SK-N-SH (cell line): ENCODE measurements around the gene LEFTY1.

Experiments
- CTCF ChIP-seq: fragments of 200-600 bp; sonication (generic); IDR thresholded peaks from 2 replicates; pipeline ENCODE4 v1.6.1; 2017; ENCODE audit warnings: antibody characterized with exemption, mild to moderate bottlenecking, moderate library complexity
- EZH2phosphoT487 ChIP-seq: fragments of 200-600 bp; sonication (generic); IDR thresholded peaks from 2 replicates; pipeline ENCODE4 v1.6.1; 2017; ENCODE audit warnings: low read depth, mixed run types, mild to moderate bottlenecking, antibody characterized with exemption, moderate library complexity, borderline replicate concordance
- GATA2 ChIP-seq: sonication (generic); formaldehyde crosslinking; IDR thresholded peaks from 2 replicates; pipeline ENCODE4 v1.5.0; 2020; ENCODE audit warnings: mild to moderate bottlenecking, missing genetic modification reagents
- MEF2A ChIP-seq: IDR thresholded peaks from 2 replicates; pipeline ENCODE4 v1.4.0; 2012; ENCODE audit warnings: low read depth, borderline replicate concordance
- POLR2AphosphoS5 ChIP-seq: IDR thresholded peaks from 2 replicates; pipeline ENCODE4 v1.6.1; 2012; ENCODE audit warnings: low read depth, low read length
- SMC3 ChIP-seq: IDR thresholded peaks from 2 replicates; pipeline ENCODE4 v1.6.1; 2012; ENCODE audit warnings: low read depth, low read length, improper control_type of control experiment

DNA sequence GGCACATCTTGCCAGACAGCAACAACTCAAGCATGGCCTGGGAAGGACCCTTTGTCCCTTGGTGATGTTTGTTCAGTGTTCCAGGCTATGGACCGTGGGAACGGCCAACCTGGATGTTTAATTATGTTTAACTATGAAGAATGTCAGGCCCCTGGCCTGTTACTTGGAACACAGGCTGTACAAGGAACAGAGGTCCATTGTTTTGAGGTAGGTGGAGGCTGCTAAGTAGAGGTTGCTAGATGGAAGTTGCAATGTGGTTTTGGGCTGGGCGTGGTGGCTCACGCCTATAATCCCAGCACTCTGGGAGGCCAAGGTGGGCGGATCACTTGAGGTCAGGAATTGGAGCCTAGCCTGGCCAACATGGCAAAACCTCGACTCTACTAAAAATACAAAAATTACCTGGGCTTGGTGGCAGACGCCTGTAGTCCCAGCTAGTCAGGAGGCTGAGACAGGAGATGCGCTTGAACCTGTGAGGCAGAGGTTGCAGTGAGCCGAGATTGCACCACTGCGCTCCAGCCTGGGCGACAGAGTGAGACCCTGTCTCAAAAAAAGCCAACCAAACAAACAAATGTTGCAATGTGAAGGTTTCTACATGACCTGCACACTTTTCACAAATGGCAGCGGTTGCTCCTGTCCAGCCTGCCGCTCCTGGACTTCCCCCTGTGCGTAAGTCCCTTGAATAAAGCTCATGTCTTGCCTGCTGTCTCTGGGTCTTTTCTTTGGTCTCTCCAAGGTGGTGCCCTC lies 2.5 kb upstream of the LEFTY1 start:
- TF ChIP-seq CTCF, result no peak
- TF ChIP-seq POLR2AphosphoS5, result no peak
- TF ChIP-seq EZH2phosphoT487, result no peak
- no peak for TF ChIP-seq GATA2 (CRISPR knock-in tag)
- TF ChIP-seq MEF2A, result no peak
- TF ChIP-seq SMC3, result no peak
